ENCODE results near the gene INTS14. TPM values are rescaled to one million over a fixed set of nuclear protein-coding genes. Genes with fewer than 3 reads are reported as not detected.

Gene INTS14
- total RNA-seq, 3 donors from 2014 or later (not counting 1 experiment from before 2014, with no cell fraction given): 23.5 to 33.6 (median 26.4) TPM

- ATAC-seq (no peak), DNase-seq (no peak)
- H3K4me3 Mint-ChIP-seq: no peak overlapping the region
- H3K9me3 Mint-ChIP-seq: no peaks in the 10 kb centered on the region
- Histone ChIP-seq H3K27me3 (ENCODE audit: control insufficient read depth, insufficient read depth, low read length) (no peaks in the 10 kb centered on the region), H3K4me1 (ENCODE audit: control insufficient read depth, insufficient read depth, low read length) (no peaks in the 10 kb centered on the region), H3K27ac (ENCODE audit: low read length) (no peak overlapping the region), H3K36me3 (ENCODE audit: control insufficient read depth, insufficient read depth, low read length) (no peaks in the 10 kb centered on the region), H3K9me3 (ENCODE audit: control insufficient read depth, insufficient read depth, low read length) (no peaks in the 10 kb centered on the region), H3K4me3 (ENCODE audit: low read length) (no peak overlapping the region)
- H3K4me1 Mint-ChIP-seq: peaks cover 6 to 11% of the 10 kb centered on the region in 2 donors
- WGBS (ENCODE audit: insufficient coverage): 92% methylated on average over 6 of the region's 6 CpGs
- H3K27ac Mint-ChIP-seq: no peak overlapping the region
- intact Hi-C loops (cut with micrococcal nuclease): no loop called here
- no peaks in the 10 kb centered on the region for H3K36me3 Mint-ChIP-seq
- no peak for TF ChIP-seq CTCF (IDR thresholded peaks at IDR 0.05)
- H3K27me3 Mint-ChIP-seq (ENCODE audit: low read depth in 2 of 2): no peaks in the 10 kb centered on the region
Measured at GRCh38 chr15:65641768-65642475, 31.0 kb upstream of the INTS14 start.

GRCh38 chr15:65639509-65639908 lies 28.6 kb upstream of the INTS14 start:
- H3K4me1 ChIP-seq (ENCODE audit: control insufficient read depth, insufficient read depth, low read length): no peaks in the 10 kb centered on the region
- intact Hi-C loops (cut with micrococcal nuclease): loop anchor here (2.0 kb wide), 1 partner anchor 647 kb away; no protein-coding TSS in a partner anchor
- H3K27ac ChIP-seq (ENCODE audit: low read length): no peak overlapping the region
- H3K27me3 ChIP-seq (ENCODE audit: control insufficient read depth, insufficient read depth, low read length): no peaks in the 10 kb centered on the region
- no peaks in the 10 kb centered on the region for H3K9me3 Mint-ChIP-seq
- no peaks in the 10 kb centered on the region for H3K9me3 ChIP-seq (ENCODE audit: control insufficient read depth, insufficient read depth, low read length)
- TF ChIP-seq CTCF (IDR thresholded peaks at IDR 0.05): no peak
- no peak overlapping the region for H3K4me3 ChIP-seq (ENCODE audit: low read length)
- H3K36me3 ChIP-seq (ENCODE audit: control insufficient read depth, insufficient read depth, low read length): no peaks in the 10 kb centered on the region
- H3K4me1 Mint-ChIP-seq: peaks cover 6 to 11% of the 10 kb centered on the region in 2 donors
- ATAC-seq (no peak), DNase-seq (no peak)
- no peaks in the 10 kb centered on the region for H3K27me3 Mint-ChIP-seq (ENCODE audit: low read depth in 2 of 2)
- H3K27ac Mint-ChIP-seq: no peak overlapping the region
- WGBS (ENCODE audit: insufficient coverage): 90% methylated on average over 6 of the region's 6 CpGs
- no peak overlapping the region for H3K4me3 Mint-ChIP-seq
- H3K36me3 Mint-ChIP-seq: no peaks in the 10 kb centered on the region

GRCh38 chr15:65638681-65639089 lies 27.8 kb upstream of the INTS14 start:
- peak; percentile 83 for TF ChIP-seq CTCF (IDR thresholded peaks at IDR 0.05)
- Mint-ChIP-seq H3K27me3 (ENCODE audit: low read depth in 2 of 2) (no peaks in the 10 kb centered on the region), H3K4me1 (peaks cover 6 to 11% of the 10 kb centered on the region in 2 donors), H3K27ac (no peak overlapping the region), H3K9me3 (no peaks in the 10 kb centered on the region), H3K36me3 (no peaks in the 10 kb centered on the region), H3K4me3 (no peak overlapping the region)
- Histone ChIP-seq H3K4me3 (ENCODE audit: low read length) (no peak overlapping the region), H3K27ac (ENCODE audit: low read length) (no peak overlapping the region), H3K27me3 (ENCODE audit: control insufficient read depth, insufficient read depth, low read length) (no peaks in the 10 kb centered on the region), H3K36me3 (ENCODE audit: control insufficient read depth, insufficient read depth, low read length) (no peaks in the 10 kb centered on the region), H3K4me1 (ENCODE audit: control insufficient read depth, insufficient read depth, low read length) (no peaks in the 10 kb centered on the region), H3K9me3 (ENCODE audit: control insufficient read depth, insufficient read depth, low read length) (no peaks in the 10 kb centered on the region)
- intact Hi-C loops (cut with micrococcal nuclease): loop anchor here (1.0 to 2.0 kb wide), 2 partner anchors 218 to 648 kb away; no protein-coding TSS in a partner anchor
- WGBS (ENCODE audit: insufficient coverage): 5% methylated on average over 2 of the region's 3 CpGs
- ATAC-seq (peak; percentile 81 to 91 (median 89)), DNase-seq (peak in 1 of 2 donors; percentile 86)
